ENCODE measurements around the gene CARD9.
A peak's percentile ranks its signal among the peaks of the same experiment; 100 is the strongest.

Gene CARD9

DNA sequence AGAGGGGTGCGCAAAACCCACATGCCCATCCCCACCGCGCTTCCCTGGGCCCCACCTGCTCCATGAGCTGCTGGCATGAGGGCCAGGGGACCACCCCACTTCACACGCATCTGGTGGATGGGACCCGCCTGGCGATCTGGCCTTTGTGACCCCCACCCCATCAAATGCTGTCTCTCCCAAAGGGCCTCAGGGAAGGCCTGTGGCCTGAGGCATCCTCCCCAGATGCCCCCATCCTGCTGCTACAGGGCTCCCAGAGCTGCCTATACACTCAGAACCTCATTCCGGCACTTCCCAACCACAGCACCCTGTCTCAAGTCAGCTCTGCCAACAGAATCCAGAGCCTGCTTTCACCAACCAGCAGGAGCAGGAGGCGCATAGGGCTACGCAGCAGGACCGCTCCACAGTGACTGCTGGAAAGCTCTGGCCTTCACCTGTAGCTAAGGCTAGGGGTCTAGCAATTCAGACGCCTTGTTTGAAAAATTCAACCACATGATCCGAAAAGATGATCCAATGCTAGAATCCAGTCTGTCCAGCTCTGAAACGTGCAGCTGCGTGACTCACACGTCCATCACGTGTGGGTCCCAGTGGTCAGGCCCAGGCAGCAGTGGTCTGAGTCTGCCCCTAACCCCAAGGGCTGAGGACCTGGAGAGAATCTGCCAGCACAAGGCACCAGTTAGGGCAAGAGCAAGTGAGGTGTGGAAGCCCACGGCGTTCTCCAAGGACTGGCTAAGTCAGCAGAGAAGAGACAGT lies 27.9 kb upstream of the CARD9 start:
- DNase-seq, result no peak

GRCh38 chr9:136400038-136400834 lies 26.8 kb upstream of the CARD9 start, which contains the start of gene SNAPC4:
Gene SNAPC4 (minus strand): TSS chr9:136400170. CDS start chr9:136398428, 1,742 bp downstream.
- DNase-seq, result peak; percentile 90 to 91

GRCh38 chr9:136399176-136400037 lies 25.9 kb upstream of the CARD9 start:
- peak in 1 of 2 experiments; percentile 16 for DNase-seq

- DNase-seq, result no peak
These were observed 24.8 kb upstream of the CARD9 start for GRCh38 chr9:136398286-136398685.

- DNase-seq, result no peak
These were observed 24.2 kb upstream of the CARD9 start for GRCh38 chr9:136397643-136398042.

DNA sequence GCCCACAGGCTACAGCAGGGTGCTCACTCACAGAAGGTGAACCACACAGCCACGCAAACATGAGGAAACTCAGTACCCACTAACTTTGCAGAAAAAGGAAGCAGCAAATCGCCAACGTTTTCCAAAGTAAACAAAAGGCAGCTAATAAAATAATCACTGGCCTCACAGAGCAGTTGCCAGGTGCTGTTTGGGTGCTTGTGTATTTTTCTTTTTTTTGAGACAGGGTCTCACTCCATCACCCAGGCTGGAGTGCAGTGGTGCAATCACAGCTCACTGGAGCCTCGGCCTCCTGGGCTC lies 22.7 kb upstream of the CARD9 start:
- no peak for DNase-seq

- no peak for DNase-seq
These were observed 22.1 kb upstream of the CARD9 start for GRCh38 chr9:136395345-136396218.

GRCh38 chr9:136395020-136395340 lies 21.5 kb upstream of the CARD9 start:
- DNase-seq, result no peak

- no peak for DNase-seq
These were observed 21.0 kb upstream of the CARD9 start for GRCh38 chr9:136394312-136395019.

DNA sequence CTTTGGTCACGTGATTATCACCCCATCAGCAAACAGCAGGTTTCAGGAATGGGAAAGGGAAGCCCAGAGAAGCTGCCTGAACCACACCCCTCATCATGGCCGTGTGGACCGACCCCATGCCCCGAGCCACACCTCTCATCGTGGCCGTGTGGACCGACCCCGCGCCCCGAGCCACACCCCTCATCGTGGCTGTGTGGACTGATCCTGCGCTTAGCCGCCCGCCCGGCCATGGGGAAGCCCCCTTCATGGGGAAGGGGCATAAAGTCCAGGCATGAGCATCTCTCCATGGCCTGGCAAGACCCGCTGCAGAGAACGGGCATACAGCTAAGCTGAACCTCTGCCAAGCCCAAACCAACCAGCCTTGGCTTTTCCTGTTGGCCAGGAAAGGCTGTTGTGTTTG lies 20.1 kb upstream of the CARD9 start:
- no peak for DNase-seq

DNA sequence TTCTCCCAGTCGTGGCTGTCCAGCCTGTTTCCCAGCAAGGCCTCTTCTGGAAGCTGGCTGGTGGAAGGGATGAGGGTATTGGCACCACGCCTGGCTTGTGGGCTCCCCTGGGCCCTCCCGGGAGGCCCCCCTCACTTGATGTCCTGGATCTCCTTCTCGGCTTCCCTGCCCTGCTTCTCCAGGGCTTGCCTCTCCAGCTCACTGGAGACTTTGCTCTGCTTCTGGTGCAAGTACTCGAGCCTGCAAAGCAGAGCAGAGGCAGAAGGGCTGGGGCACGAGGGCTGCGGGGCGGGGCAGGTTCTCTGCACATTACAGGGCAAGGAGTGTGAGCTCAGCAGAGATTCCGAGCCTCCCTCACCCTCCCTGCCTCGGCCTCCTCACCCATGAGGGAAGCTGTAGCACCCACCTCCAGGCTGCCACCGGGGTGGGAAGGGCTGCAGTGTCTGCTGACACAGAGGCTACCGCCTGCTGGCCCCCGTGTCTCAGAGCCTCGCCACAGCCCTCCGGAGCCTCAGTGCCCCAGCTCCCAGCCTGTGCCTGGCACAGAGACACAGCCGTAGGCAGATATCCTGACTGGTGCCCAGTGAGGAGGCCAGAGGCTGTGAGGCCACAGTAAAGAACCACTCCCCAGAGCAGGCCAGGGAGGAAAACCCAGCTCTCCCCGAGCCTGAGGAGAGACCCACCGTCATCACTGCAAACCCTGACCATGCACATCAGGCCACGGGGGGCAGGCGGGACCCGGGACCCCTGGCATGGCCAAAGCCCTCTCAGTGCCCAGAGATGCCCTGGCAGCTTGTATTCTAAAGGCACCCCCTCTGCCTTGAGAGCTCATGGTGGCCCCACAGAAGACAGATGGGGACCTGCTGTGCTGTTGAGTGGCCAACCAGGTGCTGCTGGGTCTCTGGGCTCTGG lies 19.3 kb upstream of the CARD9 start:
- DNase-seq, result no peak

DNA sequence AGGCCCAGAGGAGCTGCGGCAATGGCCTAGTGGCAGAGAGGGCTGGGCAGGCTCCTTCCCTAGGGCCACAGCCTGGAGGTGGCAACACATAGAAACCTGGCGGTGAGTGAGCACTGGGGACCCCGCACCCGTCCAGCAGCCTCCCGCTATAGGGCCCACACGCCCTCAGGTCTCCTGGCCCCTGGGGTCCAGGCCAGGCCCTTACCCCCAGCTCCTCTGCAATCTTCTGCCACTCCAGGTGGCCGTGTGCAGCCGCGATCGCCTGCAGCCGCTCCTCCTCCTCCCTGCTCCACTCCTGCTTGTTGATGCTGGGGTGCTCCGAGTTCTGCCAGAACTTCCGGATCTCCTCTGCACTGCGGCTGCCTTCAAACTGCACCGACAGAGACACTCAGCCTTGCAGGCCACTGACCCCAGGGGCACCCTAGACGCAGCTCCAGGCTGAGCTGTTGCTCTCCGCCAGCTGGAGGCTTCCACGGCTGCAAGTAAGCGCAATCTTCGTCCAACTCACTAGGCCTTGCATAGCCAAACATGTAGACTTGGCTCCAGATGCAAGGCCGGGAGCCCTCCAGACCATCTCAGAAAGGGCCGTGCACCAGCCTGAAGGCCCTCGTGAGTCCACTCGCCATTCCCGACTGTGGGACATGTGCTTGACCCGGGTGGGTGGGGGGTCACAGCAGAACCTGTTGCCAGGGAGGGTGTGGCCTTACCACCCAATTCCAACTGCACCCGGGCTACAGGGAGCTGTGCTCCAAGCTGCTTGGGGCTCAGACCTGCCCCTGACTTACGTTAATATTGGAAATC lies 18.5 kb upstream of the CARD9 start:
- DNase-seq, result no peak

GRCh38 chr9:136389396-136389795 lies 15.9 kb upstream of the CARD9 start:
- DNase-seq, result no peak

DNA sequence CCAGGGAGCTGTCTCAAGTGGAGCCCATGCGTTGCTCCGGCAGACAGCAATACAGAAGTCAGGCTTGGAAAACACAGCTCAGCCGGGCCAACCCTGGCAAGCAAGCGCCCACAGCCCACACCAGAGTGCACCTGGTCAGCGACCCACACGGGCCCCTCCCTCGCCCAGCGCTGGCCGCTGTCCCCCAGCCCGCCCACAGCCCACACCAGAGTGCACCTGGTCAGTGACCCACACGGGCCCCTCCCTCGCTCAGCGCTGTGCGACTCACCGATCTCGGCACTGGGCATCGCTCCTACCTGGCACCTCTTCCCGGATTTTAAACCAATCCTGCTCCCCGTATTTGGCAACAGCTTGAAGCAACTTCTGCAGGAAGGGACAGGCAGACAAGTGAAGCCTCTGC lies 13.7 kb upstream of the CARD9 start:
- DNase-seq, result no peak

DNA sequence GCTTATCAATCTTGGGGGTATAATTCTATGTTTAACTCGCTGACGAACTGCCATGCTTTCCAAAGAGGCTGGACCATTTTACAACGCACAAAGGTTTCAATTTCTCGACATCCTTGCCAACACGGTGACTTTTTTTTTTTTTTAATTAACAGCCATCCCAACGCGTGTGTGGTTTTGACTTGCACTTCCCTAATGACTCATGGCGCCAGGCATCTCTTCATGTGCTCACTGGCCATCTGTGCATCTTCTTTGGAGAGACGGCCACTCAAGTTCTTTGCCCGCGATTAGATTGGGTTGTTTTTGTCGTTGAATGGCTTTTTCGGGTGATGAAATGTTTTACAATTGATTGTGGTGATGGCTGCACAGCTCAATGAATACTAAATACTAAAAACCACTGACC lies 12.5 kb upstream of the CARD9 start:
- DNase-seq, result no peak

DNA sequence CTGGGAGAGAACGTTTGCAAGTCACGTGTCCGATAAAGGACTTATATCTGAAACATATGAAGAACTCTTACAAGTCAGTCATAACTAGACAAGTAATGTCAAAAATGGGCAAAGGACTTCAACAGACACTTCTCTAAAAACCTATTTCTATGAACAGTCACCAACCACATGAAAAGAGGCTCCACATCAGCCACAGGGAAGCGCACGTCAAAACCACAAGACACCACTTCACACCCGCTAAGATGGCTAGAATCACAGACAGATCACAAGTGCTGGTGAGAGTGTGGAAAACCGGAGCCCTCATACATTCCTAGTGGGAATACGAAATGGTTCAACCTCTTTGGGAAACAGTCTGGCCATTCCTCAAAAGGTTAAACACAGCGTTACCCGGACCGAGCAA lies 11.5 kb upstream of the CARD9 start:
- no peak for DNase-seq

DNA sequence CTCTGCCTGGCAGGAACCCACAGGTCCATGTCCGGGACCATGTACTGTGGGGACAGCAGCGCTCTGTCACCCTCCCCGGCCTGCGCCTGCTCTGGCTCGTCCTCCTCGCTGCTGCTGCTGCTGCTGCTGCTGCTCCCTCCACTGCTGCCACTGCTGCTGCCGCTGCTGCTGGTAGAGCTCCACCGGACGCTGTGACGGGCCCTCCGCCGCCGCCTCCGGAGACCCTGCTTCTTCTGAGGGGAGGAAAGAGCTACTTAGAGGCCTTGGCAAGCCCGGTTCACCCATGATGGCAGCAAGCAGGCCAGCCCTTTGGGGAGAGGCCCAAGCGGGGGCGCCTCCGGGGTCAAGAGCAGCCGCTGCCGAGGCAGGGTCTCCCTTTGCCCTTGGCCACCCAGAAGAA lies 10.0 kb upstream of the CARD9 start:
- no peak for DNase-seq

- no peak for DNase-seq
These were observed 8.6 kb upstream of the CARD9 start for GRCh38 chr9:136381966-136382513.

- DNase-seq, result no peak
These were observed 7.8 kb upstream of the CARD9 start for GRCh38 chr9:136381311-136381710.

GRCh38 chr9:136380381-136380780 lies 6.9 kb upstream of the CARD9 start:
- DNase-seq, result no peak
